Ovary (tissue), 3 donors: ENCODE data around the gene TXNDC16.

Source experiments
- POLR2A ChIP-seq: fragments of 450-650 bp; IDR thresholded peaks from one replicate; pipeline ENCODE4 v1.6.1; 2017; ENCODE audit warnings: antibody characterized with exemption, mild to moderate bottlenecking, moderate library complexity
- TF ChIP-seq, protein P1 (sequence below), 3 donors: fragments of 450-650 bp in 2 of 3; fragments of 200-600 bp in 1 of 3; IDR thresholded peaks; one replicate each; pipeline versions ENCODE4 v1.5.1 to v1.8.0; 2016 to 2022; ENCODE audit warnings: antibody characterized with exemption in 3 of 3, mild to moderate bottlenecking in 1 of 3
- donor health status: DM: no; HTN: no; CAD: no.

DNA sequence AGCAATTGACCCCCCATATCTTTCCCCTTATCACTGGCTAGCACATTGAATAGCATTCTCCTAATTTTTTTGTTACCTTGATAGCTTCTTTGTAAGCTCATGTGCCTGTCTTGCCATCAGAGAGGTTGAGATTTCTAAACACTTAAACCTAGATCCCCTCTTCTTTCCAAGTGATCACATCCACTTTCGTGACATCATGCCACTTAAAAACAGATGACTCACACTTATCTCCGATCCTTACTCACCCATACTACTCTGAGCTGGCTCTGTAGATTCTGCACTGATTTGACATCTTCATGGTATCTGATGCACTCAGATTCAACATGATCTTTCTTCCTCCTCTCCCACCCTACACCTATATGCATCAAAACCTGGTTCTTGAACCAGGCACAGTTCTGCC, 10.8 kb upstream of the TXNDC16 start:
- TF ChIP-seq, protein P1, sequence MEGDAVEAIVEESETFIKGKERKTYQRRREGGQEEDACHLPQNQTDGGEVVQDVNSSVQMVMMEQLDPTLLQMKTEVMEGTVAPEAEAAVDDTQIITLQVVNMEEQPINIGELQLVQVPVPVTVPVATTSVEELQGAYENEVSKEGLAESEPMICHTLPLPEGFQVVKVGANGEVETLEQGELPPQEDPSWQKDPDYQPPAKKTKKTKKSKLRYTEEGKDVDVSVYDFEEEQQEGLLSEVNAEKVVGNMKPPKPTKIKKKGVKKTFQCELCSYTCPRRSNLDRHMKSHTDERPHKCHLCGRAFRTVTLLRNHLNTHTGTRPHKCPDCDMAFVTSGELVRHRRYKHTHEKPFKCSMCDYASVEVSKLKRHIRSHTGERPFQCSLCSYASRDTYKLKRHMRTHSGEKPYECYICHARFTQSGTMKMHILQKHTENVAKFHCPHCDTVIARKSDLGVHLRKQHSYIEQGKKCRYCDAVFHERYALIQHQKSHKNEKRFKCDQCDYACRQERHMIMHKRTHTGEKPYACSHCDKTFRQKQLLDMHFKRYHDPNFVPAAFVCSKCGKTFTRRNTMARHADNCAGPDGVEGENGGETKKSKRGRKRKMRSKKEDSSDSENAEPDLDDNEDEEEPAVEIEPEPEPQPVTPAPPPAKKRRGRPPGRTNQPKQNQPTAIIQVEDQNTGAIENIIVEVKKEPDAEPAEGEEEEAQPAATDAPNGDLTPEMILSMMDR (IDR thresholded peaks at IDR 0.05) = no peak
- TF ChIP-seq POLR2A = no peak
